OCI-LY3 (cell line): ENCODE results near the gene LRP11.

Experiments used
- H2AFZ ChIP-seq: fragments of 200-600, 300-600 bp; shearing (Covaris generic); 2 replicates; pipeline ENCODE4 v1.6.0; 2014; ENCODE audit warnings: antibody characterized with exemption, low read depth, low read length
- H3K27ac ChIP-seq: fragments of 200-600, 300-600 bp; sonication (generic); 2 replicates; pipeline ENCODE4 v1.5.1; 2014; ENCODE audit warnings: mild to moderate bottlenecking, low read length, moderate library complexity, mixed read lengths
- H3K27me3 ChIP-seq: fragments of 200-600, 300-600 bp; sonication (generic); 2 replicates; pipeline ENCODE4 v1.6.1; 2014; ENCODE audit warnings: low read depth, low read length, mixed read lengths
- H3K36me3 ChIP-seq: fragments of 200-600, 300-600 bp; sonication (generic); replicated peaks from 2 replicates; pipeline ENCODE3; 2014; ENCODE audit warnings: low read depth, low read length, mixed read lengths
- H3K4me1 ChIP-seq: fragments of 300-600, 200-600 bp; sonication (generic); 2 replicates; pipeline ENCODE4 v1.6.1; 2014; ENCODE audit warnings: low read length, mixed read lengths
- H3K4me2 ChIP-seq: fragments of 200-600, 300-600 bp; sonication (generic); 2 replicates; pipeline ENCODE4 v1.6.1; 2014; ENCODE audit warnings: low read length, mixed read lengths
- H3K4me3 ChIP-seq: fragments of 300-600, 200-600 bp; sonication (generic); 2 replicates; pipeline ENCODE4 v1.5.1; 2014; ENCODE audit warnings: antibody characterized with exemption, mild to moderate bottlenecking, low read length, moderate library complexity
- H3K79me2 ChIP-seq: fragments of 300-600, 200-600 bp; shearing (Covaris generic); 2 replicates; pipeline ENCODE4 v1.6.1; 2014; ENCODE audit warnings: mild to moderate bottlenecking, low read length, mixed read lengths
- H3K9ac ChIP-seq: fragments of 300-600, 200-600 bp; shearing (Covaris generic); 2 replicates; pipeline ENCODE4 v1.6.0; 2014; ENCODE audit warnings: mild to moderate bottlenecking, low read length, moderate library complexity
- H3K9me3 ChIP-seq: fragments of 200-600, 300-600 bp; shearing (Covaris generic); 2 replicates; pipeline ENCODE4 v1.6.1; 2014; ENCODE audit warnings: low read length, mixed read lengths; ENCODE audit not compliant: insufficient read depth
- H4K20me1 ChIP-seq: fragments of 200-600, 300-600 bp; sonication (generic); 2 replicates; pipeline ENCODE4 v1.6.1; 2016; ENCODE audit warnings: low read length, mixed read lengths; ENCODE audit not compliant: insufficient read depth
- EZH2phosphoT487 ChIP-seq: fragments of 200-600 bp; shearing (Covaris generic); IDR thresholded peaks from 2 replicates; pipeline ENCODE4 v1.6.1; 2018; ENCODE audit warnings: antibody characterized with exemption, mixed run types, low read depth
- TF ChIP-seq, protein P1 (sequence below): fragments of 200-600, 300-600 bp; sonication (generic); IDR thresholded peaks from 2 replicates; pipeline ENCODE4 v1.5.1; 2014; ENCODE audit warnings: antibody characterized with exemption, low read length, low read depth

LRP11 gene

DNA sequence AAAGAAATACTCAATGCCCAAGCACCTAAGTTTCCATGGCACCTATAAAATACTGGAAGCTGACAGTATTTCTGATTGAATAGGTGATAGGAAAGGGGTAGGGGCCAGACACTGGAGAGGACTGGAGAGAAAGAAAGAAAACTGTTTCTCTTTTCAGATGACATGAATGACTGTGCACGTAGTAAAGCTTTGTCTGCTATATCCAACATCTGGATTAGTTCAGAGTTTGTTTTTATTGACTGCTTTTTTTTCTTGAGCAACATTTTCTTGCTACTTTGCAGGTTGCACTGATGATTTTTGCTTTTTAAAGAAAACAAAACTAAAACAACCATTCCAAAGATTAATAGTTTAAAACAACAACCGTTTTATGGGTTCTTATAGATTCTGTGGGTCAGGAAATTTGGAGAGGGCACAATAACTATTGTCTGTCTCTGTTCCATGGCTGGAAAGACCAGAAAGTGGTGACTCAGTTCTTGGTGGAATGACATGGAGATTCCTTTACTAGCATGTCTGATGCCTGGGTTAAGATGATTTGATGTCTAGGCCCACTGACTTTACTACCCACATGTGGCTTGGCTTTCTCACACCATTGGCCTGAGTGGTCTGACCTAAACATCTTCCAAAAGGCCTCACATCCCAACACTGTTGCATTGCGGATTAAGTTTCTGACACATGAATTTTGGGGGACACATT lies 12.2 kb upstream of the LRP11 start:
- Histone ChIP-seq H3K4me2 (no peak overlapping the region), H2AFZ (no peak overlapping the region), H3K9me3 (no peaks in the 10 kb centered on the region), H3K36me3 (no peaks in the 10 kb centered on the region), H4K20me1 (no peaks in the 10 kb centered on the region), H3K79me2 (no peaks in the 10 kb centered on the region), H3K9ac (no peak overlapping the region), H3K4me1 (no peaks in the 10 kb centered on the region), H3K4me3 (no peak overlapping the region), H3K27ac (no peak overlapping the region), H3K27me3 (0 out of 2 replicates have a peak, but pooled peaks cover 3% of the 10 kb centered on the region)
- no peak for TF ChIP-seq EZH2phosphoT487
- TF ChIP-seq, protein P1, sequence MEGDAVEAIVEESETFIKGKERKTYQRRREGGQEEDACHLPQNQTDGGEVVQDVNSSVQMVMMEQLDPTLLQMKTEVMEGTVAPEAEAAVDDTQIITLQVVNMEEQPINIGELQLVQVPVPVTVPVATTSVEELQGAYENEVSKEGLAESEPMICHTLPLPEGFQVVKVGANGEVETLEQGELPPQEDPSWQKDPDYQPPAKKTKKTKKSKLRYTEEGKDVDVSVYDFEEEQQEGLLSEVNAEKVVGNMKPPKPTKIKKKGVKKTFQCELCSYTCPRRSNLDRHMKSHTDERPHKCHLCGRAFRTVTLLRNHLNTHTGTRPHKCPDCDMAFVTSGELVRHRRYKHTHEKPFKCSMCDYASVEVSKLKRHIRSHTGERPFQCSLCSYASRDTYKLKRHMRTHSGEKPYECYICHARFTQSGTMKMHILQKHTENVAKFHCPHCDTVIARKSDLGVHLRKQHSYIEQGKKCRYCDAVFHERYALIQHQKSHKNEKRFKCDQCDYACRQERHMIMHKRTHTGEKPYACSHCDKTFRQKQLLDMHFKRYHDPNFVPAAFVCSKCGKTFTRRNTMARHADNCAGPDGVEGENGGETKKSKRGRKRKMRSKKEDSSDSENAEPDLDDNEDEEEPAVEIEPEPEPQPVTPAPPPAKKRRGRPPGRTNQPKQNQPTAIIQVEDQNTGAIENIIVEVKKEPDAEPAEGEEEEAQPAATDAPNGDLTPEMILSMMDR = no peak

DNA sequence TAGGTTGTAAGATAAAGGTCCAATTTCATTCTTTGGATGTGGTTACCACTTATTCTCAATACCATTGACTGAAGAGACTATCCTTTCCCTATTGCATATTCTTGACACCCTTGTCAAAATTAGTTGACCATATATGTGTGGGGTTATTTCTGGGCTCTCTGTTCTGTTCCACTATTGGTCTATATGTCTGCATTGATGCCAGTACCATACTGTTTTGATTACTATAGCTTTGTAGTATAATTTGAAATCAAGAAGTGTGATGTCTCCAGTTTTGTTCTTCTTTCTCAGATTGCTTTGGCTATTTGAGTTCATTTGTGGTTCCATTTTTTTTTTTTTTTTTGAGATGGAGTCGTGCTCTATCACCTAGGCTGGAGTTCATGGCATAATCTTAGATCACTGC lies 8.1 kb upstream of the LRP11 start:
- no peak for TF ChIP-seq EZH2phosphoT487
- TF ChIP-seq, protein P1 = no peak
- Histone ChIP-seq H3K9me3 (no peaks in the 10 kb centered on the region), H3K79me2 (no peaks in the 10 kb centered on the region), H2AFZ (no peak overlapping the region), H3K4me2 (no peak overlapping the region), H3K27ac (no peak overlapping the region), H3K4me1 (peaks cover 10% of the 10 kb centered on the region), H3K4me3 (no peak overlapping the region), H3K9ac (no peak overlapping the region), H3K36me3 (no peaks in the 10 kb centered on the region), H3K27me3 (no peaks in the 10 kb centered on the region), H4K20me1 (no peaks in the 10 kb centered on the region)

DNA sequence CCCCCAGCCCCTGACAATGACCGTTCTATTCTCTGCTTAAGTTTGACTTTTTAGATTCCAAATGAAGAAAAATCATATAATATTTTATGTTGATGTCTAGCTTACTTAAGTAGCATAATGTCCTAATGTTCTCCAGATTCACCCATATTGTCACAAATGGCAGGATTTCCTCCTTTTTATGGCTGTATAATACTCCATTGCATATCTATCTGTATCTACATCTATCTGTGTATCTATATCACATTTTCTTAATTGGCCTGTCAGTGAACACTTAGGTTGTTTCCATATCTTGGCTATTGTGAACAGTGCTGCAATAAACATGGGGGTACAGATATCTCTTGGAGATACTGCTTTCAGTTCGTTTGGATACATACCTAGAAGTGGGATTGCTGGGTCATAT lies 7.0 kb upstream of the LRP11 start:
- no peak overlapping the region for H3K4me2 ChIP-seq
- peaks cover 10% of the 10 kb centered on the region for H3K4me1 ChIP-seq
- no peaks in the 10 kb centered on the region for H3K27me3 ChIP-seq
- H3K27ac ChIP-seq = no peak overlapping the region
- H4K20me1 ChIP-seq = no peaks in the 10 kb centered on the region
- no peaks in the 10 kb centered on the region for H3K79me2 ChIP-seq
- no peaks in the 10 kb centered on the region for H3K9me3 ChIP-seq
- H3K4me3 ChIP-seq = no peak overlapping the region
- no peak overlapping the region for H3K9ac ChIP-seq
- H2AFZ ChIP-seq = no peak overlapping the region
- TF ChIP-seq, protein P1 = no peak
- no peak for TF ChIP-seq EZH2phosphoT487
- no peaks in the 10 kb centered on the region for H3K36me3 ChIP-seq

DNA sequence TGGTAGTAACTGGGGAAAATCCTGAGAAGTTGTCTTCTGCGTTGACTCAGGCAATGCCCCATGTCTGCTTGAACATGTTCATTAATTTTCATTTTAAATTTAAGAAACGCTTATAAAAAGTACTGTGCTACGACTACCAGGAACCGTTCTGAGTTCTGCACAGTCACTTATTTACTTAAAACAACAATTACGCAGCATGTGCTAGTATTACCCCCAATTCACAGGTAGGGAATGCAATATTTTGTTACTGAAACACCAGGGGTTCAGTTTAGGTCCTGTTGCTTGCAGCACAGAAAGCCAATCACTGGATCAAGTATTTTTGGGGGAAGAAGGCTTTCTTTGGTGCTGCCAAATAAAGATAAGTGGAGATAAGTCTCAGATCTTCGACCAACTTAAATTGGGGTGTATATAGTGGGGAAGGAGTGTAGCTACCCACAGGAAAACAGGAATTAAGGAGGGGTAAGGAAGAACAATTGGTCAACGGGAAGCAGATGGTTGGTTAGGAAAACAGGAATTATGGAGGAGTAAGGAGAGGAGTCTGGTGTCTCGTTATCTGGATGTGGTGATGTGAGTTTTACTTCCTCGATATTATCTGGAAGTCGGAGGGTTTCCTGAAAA lies 5.2 kb upstream of the LRP11 start:
- Histone ChIP-seq H3K4me1 (peaks cover 13% of the 10 kb centered on the region), H3K9me3 (no peaks in the 10 kb centered on the region), H3K79me2 (no peaks in the 10 kb centered on the region), H3K4me2 (no peak overlapping the region), H3K27ac (no peak overlapping the region), H4K20me1 (no peaks in the 10 kb centered on the region), H3K36me3 (no peaks in the 10 kb centered on the region), H3K9ac (no peak overlapping the region), H2AFZ (0 out of 2 replicates have a peak overlapping the region, but pooled peaks have one; percentile 23), H3K4me3 (no peak overlapping the region), H3K27me3 (no peaks in the 10 kb centered on the region)
- no peak for TF ChIP-seq EZH2phosphoT487
- TF ChIP-seq, protein P1 = no peak
